ENCODE data around the gene CCDC154.

Gene CCDC154

GRCh38 chr16:1389762-1390161, 54.6 kb downstream of the CCDC154 start:
- no peak for DNase-seq (ENCODE audit: low spot score)

GRCh38 chr16:1387331-1387730, 57.0 kb downstream of the CCDC154 start:
- no peak for DNase-seq (ENCODE audit: low spot score)

- DNase-seq (ENCODE audit: low spot score): no peak
Observed at GRCh38 chr16:1385232-1385631, 59.1 kb downstream of the CCDC154 start.
